Measurements from ENCODE around the gene REPS2.

Gene REPS2

DNA sequence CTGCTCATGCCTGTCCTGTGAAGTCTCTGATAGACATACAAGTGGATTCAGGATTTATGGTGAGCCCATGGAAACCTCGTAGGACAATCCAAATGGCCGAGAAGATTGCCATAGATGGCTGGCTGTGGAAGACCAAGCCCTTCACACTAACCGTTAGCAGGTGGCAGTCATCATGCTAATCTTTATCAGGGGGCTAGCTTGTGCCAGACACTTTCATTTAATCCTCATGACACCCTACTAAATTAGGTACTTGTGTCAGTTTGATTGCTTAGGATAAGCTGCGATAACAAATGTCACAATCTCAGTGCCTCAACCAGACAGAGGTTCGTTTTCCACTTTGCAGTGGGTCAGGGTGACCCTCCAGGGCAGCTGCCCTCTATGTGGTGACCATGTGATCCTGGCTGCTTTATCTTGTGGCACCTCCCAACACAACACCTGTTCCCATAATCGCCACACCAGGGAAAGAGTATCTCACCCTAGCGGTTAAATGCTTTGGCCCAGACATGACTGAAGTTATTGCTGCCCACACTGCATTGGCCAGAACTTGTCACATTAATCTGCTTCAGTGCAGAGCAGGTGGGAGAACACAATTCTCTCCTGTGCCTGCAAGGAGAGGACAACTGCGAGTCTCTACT, 60.8 kb downstream of the REPS2 start:
- no peak for DNase-seq

DNA sequence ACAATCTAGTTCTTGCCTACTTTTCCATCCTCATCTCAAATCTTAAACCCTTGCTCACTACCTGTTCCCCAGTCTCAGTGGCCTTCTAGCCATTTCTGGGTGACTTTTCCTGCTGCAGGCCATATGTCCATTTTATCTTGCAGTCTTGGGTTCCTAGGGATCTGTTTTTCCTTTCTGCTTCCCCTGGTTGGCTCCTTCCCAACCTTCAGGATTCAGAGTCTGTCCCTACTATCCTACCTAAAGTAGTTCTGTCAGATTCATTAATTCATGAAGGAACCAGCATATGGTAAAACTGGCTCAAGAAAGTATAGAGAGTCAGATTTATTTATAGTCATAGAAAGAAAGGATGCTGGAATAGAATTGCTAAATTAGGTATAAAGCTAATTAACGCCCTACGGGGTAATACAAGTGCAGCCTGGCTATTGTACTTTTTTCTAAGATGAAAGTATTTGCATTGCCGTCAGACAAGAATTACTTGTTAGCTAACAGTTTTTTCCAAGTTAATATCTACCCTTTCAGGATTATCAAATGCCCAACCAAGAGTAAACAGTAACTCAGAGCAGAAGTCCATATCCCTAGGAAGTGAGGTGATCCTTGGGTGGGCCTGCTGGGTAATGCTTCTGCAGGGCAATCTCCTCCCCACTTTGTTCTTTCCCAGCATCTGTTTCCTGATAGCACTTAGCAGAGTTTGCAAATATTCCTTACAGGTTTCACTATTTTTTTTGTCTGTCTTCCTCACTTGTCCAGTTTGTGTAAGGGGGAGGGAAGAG, 63.6 kb downstream of the REPS2 start:
- no peak for DNase-seq

DNA sequence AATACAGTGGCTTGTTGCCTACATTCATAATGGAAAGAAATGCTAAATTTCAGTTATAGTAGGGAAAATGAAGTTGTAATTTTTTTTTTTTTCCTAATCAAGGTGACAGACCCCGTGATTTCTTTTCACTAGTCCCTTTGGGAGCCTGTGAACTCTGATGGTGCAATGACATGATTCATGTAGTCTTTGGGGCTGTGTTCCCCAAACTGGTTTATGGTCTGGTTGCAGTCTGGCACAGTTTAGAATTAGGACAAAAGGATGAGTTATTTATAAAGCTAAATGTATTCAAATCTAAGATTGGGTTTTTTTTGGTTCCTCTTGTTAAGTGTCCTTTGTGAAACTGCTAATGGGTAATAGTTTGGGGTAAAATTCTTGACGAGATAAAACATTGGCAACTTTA, 66.0 kb downstream of the REPS2 start:
- DNase-seq = no peak

DNA sequence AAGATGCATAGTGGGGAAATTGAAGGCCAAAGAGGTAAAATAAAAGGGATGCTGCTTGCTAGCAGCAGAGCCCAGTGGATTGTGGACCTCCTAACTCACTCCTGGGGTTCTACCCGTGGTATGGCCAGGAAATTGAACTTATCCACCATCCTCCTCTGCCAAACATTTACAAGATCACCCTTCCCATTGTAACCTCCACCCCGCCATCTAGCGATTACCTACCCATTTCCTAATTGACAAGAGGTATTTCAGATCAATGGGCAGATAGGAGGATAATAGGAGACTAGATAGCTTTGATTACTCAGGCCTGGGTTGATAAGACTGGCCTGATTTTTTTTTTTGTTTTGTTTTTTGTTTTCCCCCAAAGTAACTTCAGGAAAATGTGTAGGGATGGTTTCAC, 67.8 kb downstream of the REPS2 start:
- no peak for DNase-seq

DNA sequence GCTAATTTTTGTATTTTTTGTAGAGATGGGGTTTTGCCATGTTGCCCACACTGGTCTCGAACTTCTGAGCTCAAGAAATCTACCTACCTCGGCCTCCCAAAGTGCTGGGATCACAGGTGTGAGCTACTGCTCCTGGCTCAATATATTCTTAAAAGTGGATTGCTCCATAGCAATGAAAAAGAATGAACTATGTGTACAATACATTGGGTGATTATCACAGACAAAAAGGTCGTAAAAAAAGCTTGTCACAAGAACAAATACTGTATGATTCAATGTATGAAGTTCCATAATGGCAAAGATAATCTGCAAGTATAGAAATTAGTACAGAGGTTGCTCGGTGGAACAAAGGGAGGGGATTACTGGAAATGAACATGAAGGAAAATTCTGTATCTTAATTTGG, 70.7 kb downstream of the REPS2 start:
- no peak for DNase-seq

DNA sequence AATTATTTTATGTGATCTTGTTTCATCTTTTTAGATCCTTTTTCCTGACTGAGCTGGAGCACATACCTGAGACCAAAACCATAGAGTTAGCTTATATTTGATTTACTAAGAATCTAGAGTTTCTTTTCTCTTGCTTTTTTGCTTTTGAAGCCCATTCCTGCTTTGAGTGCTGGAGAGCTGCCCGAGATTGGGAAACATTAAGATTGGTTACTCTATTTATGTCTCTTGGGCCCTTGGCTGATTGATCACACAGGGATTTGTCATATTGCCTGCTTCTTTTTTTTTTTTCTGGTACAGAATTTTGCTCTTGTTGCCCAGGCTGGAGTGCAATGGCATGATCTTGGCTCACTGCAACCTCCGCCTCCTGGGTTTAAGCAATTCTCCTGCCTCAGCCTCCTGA, 73.9 kb downstream of the REPS2 start:
- no peak for DNase-seq

DNA sequence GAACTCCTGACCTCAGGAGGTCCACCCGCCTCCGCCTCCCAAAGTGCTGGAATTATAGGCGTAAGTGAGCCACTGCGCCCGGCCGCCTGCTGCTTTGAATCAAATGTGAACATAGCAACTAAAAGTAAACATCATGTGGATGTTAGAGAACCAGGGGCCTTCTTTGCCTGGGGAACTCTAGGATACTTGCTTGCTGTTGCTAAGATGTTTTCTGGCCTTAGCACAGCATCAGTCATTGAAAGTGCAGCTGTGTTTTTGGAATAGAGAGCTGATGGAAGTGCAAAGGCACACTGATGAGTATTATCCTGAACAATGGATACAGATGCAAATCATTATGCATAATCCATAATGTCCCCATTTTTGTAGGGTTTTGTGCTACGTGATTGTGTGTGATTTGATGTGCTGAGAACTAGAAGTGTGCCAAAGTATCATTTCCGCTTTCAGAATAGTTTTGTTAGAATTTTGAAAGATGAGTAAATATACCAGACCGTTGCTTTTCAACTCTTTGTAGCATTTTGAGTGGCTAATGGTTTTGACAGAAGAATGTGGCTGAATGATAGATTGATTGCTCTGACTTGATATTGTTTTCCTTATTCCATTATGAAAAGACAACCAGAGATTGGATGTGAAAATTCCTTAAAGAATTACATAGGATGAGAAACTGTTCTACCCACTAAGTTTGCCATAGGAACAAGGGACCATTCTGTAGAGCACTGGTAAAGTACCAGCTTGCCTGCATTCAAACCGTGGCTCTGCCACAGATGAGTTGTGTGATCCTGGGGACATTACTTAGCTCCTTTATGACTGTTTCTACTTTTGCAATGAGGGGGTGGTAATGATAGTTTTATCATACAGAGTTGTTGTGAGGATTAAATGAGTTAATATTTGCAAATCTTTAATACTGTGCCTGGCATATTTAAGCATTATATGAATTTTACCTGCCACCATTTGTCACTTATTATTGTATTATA, 74.7 kb downstream of the REPS2 start:
- DNase-seq = no peak

DNA sequence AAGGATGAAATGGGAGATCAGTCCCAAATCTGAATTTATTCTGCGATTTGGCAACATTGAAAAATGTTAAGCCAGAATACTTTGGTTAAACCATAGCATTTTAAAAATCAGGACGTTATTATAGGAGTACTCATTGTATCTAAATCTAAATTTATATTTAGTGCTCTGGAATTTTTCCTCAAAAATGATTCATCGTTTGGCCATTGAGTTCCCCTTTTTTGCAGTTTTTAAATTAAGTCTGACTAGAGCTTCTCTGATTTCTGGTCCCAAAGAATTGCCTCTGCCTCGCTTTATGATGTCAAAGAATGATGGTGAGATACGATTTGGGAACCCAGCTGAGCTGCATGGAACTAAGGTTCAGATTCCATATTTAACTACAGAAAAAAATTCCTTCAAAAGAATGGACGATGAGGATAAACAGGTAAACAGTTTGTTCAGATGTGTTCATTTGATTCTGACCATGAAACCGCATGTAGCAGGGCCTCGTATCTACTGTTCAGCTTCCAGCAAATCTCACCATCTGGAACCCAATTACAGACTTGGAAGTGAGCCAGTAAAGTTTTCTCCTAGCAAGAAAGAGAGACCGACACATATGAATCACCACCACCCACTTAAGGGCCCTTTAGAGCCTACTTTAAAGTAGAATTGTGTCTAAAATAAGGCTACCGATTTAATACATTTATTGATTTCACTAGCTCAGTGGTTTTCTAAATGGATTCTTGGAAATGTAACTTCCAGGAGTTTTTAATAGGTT, 75.6 kb downstream of the REPS2 start:
- DNase-seq = no peak

DNA sequence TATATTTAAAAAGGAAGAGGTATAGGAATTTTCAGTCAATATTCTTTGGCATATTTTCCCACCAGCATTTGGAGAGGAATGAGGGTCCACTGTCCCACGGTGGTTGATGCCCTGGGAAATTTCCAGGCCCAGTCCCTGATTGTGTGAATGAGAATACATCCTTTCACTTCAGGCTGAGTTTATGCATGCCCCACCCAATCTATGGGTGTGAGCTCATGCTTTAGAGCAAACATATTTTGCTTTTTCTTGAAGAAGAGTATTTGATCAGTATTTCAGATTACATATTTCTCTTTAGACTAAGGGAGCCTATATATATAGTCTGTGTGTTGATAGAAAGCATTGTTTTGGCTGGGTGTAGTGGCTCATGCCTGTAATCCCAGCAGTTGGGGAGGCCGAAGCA, 77.2 kb downstream of the REPS2 start:
- DNase-seq = no peak

DNA sequence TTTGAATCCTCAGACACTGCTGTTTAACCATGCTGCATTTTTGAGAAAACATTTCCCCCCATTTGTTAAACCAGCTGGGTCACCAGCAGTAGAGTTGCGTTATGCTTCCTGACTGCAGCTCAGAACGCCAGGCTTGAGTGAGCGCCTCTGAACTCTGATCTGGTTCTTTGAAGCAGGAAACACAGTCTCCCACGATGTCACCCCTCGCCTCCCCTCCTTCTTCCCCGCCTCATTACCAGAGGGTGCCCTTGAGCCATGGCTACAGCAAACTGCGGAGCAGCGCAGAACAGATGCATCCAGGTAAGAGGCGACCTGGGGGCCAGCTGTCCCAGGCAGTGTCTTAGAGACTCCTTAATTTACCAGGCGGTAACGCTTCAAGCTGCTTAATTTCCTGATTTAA, 78.4 kb downstream of the REPS2 start:
- no peak for DNase-seq

DNA sequence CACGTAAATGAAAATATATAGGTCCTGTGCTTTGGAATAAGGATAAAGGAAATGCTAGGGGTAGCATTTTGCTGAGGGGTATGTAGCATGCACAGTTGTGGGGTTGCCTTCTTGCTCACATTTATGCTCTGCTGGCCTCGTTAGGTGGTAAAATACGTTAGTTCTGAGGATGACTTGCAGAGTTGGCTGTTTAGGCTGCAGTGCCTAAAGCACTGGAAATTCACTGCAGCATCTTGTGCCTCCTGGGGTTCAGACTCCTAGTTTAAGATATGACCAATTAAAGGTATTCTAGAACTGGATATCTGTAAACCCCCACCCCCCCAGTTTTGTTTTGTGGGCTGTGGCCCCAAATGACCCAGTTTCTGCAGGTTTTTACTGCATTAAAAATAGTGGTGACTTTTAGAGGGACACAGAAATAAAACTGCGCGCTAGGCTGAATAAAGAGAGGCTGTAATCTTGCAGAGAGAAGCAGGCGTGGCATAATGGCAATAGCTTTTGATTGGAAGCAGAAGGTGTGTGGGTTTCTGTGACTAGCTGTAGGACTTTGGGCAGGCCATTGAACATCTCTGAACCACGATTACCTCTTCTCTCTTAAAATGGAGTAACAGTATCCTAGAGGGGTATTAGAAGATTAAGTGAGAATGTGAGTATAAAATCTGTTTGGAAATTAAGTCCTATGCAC, 79.3 kb downstream of the REPS2 start:
- no peak for DNase-seq

DNA sequence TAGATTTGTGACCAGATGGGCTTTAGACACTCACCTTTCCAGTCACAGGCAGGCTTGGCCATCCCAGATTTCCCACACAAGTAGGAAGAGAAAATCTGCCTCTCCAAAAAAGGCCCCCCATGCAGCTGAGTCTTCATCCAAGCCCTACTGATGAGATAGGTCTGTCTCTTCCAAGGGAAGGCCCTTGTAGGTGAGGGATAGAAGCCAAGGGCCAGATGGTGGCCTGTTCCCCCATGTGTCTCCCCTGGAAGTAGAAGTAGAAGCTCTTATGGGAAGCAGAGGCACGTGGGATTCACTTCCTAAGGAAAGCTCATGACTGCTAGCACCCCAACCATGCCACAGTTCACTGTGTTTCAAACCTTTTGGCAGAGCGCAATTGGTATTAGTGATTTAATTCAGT, 81.5 kb downstream of the REPS2 start:
- DNase-seq = no peak

DNA sequence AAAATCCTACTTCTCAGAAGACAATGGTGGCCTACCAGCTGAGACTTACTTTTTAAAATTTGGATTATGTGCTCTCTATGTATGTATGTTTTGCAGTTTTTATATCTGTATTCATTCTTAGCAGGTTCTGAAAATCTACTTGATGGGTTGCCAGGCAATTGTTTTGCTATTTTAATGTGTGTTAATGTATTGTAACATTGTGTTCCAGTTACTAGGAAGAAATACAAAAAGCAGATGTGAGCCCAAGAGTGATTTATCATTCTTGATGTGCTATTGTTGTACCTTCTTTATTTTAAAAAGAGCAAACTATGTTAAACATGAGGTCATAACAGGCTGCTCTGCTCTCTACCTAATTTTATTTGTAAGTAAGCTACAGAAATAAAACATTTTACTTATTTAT, 81.9 kb downstream of the REPS2 start:
- no peak for DNase-seq

DNA sequence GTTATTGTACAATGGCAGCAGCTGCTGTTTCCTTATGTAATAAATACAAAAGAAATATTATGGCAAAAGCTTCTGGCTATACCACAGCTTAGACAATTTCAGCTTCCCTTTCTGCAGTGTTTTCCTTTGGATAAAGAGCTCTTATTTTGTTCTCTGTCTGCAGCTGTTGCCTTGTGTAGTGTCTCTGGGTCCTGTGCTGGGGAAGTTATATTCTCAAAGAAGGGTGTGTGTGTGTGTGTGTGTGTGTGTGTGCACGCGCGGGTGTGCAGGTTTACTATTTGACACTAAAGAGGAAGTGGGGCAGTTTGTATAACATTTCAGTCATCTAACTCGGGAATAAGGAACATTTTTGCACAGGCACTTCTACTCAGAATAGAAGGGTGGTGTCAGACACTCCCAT, 83.6 kb downstream of the REPS2 start:
- DNase-seq = no peak

DNA sequence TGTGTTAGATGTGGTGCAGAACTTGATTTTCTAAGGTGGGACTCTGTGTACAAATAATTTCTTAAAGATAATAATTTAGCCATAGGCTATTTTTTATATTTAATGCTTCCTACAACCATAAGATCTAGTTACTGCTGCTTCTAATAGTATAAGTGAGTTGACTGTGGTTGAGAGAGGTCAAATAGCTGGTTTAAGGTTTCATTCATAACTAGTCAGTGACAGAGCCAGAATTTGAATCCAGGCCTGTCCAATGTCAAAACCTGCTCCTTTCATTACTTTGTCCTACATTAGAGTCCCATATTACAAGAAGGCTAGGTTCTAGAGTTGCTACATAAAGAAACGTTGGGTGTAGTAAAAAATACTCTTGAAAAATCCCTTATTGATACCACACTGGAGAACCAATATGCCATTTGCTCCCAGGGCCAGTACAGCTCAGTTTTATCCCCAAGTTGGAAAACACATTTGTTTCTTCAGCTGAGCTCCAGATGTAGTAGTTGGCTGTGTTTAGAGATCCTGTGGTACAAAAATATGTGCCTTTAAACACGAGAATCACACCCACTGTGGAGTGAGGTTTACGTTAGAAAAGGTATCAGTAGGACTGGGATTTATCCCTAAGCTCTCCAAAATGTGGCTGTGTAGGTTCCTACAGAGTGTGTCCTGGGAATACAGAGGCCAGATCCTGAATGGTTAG, 84.3 kb downstream of the REPS2 start:
- no peak for DNase-seq

DNA sequence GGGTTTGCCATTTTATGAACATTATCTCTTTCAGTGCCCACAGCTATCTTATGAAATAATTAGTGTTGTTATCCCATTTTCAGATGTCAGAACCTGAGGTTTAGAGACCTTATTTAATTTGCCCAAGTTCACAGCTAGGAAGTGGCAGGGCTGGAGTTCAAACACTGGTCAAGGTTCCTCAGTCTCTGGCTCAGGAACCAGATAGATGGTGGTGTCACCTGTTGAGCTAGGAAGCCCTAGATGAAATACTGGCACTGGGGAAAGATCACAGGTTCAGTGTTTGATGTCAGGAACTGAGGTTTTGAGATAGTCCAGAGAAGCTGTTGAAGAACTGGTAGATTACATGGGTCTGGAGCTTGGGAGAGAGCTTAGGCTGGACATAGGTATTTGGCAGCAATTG, 85.4 kb downstream of the REPS2 start:
- DNase-seq = no peak

DNA sequence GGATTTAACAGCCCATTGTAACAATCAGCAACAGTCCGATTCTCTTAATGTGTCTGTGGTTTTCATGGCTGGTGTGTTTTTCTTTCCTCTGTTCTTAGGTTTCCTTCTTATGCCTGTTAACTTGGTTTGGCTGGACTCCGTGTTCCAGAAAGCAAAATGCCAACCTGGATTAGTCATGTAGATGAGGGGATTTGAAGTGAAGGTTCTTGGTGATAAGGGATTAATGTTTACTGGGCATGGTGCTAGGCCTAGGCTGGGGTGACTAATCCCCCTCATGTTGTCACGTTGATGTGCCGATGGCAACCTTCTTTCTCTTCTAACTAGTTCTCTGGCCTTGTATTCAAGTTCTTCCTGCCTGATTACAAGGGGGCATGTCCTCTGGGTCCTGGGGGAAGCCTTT, 85.9 kb downstream of the REPS2 start:
- no peak for DNase-seq

DNA sequence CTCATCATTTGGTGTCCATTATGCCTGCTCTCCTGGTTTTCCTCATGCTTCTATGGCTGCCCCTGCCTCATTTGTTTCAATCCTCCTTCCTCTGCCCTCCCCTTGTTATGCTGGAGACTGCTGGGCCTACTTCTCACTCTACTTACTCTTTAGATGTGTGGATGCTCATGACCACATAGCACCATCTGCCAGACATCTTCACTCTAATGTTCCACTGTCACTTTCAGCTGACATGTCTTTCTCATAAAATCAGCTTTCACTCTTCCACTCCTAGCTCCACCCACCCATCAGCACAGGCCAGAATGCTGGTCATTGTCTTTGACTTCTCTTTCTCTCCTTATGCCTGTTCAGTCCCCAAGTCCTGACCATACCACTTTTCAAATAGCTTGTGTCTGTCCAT, 86.8 kb downstream of the REPS2 start:
- DNase-seq = no peak

DNA sequence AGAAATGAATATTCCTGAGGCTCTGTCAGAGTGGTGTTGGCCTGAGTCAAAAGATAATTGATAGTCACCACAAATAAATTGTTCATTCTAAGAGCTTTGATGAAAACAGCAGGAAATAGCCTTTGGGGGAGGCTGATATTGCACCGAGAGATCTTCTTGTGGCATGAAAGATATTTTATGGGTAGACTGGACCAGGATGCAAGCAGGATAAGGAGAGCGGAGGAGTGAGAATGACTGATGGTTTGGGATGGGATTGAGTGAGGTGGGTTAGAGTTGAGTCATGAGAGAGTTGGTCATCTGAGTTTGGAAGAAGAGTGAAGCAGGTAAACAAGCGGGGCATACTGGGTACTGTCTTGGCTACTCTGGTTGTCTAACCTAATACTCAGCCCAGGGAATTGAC, 88.7 kb downstream of the REPS2 start:
- DNase-seq = no peak

DNA sequence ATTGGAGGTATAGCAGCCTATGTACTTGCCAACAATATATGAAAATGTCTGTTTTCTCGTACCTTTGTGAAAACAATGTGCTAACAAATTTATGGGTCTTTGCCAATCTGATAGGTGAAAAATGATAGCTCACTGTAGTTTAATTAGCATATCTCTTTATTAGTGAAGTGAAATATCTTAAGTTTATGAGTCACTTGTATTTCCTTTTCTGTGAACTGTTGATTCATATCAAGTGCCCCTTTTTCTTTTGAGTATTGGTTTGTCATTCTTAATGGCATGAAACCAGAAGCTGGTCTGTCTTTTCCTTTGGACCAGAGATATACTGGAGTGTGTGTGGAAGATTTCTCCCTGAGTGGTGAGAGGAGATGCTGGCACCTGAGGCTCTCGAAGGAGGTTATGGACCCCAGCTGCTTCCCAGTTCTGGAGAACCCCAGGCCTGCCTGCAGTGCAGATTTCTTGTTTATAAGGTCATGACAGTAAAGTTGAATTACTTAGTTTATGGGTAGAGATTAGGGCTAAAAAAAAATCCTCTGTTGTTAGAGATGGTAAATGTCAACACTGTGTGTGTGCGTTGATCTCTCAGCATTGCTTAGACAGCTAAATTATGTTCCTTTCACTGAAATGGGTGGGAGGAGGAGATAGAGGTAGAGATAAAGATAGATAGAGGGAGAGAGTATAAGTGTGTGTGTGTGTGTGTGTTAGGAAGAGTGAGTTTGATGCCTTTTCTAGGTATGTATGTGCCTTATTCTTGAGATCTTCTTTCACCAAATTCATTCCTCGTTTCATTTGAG, 89.9 kb downstream of the REPS2 start:
- no peak for DNase-seq

DNA sequence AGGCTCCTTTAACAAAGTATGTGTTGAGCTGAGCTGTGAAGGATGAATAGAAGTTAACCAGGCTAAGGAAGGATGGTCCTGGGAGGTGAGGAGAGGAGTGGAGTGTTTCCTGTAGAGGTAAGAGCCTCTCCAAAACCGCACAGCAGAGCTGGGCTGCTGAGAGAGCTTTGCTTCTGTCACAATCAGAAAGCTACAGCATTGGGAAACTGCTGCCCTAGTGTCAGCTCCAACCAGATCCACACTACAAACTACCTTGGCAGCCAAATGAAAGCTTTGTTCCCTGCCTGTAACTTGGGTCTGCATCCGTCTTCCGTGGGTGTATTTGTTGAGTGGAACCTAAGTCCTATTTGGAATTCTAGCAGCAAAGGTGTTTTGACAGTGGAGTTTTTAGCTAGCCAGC, 91.8 kb downstream of the REPS2 start:
- no peak for DNase-seq

Measured in CD4-positive, alpha-beta T cell treated with Interleukin-4 for 4 hours (primary cell).